CD14-positive monocyte (primary cell): ENCODE measurements around the gene DSCAML1. TPM values are rescaled to one million over a fixed set of nuclear protein-coding genes. Genes with fewer than 3 reads are reported as not detected.

ENCODE experiments used
- DNase-seq, 3 donors: peaks; one replicate each; pipeline ENCODE4 v3.0.0-alpha.2; 2011 to 2022
- H2AFZ ChIP-seq: 2 replicates; pipeline ENCODE4 v1.6.0; 2012; ENCODE audit warnings: mild to moderate bottlenecking, low read depth, low read length, inconsistent platforms; ENCODE audit not compliant: insufficient read depth, poor library complexity, severe bottlenecking
- H3K27ac ChIP-seq, 2 donors: 1 replicate in 1 of 2; 2 replicates in 1 of 2; pipeline ENCODE4 v1.5.1; 2012 to 2013; ENCODE audit warnings: low read length in 2 of 2, control low read depth in 1 of 2, inconsistent platforms in 1 of 2, low read depth in 1 of 2, mild to moderate bottlenecking in 1 of 2
- H3K27me3 ChIP-seq, 2 donors: one replicate each; pipeline versions ENCODE4 v1.6.0 to v1.6.1; 2011 to 2013; ENCODE audit warnings: low read length in 2 of 2; ENCODE audit not compliant: control insufficient read depth in 2 of 2, insufficient read depth in 2 of 2
- H3K36me3 ChIP-seq, 2 donors: replicated peaks in 1 of 2; 1 replicate in 1 of 2; 2 replicates in 1 of 2; pipeline versions ENCODE4 v1.5.1 to v1.6.1; 2012 to 2013; ENCODE audit warnings: low read length in 2 of 2, control low read depth in 1 of 2, inconsistent platforms in 1 of 2, mild to moderate bottlenecking in 1 of 2; ENCODE audit not compliant: insufficient read depth in 2 of 2, control insufficient read depth in 1 of 2
- H3K4me1 ChIP-seq, 2 donors: 1 replicate in 1 of 2; 2 replicates in 1 of 2; pipeline versions ENCODE4 v1.5.1 to v1.6.1; 2012 to 2013; ENCODE audit warnings: low read length in 2 of 2, control low read depth in 1 of 2, inconsistent platforms in 1 of 2, mild to moderate bottlenecking in 1 of 2, moderate library complexity in 1 of 2; ENCODE audit not compliant: insufficient read depth in 2 of 2, control insufficient read depth in 1 of 2
- H3K4me2 ChIP-seq: replicated peaks from 2 replicates; pipeline ENCODE3; 2012; ENCODE audit warnings: low read length, moderate library complexity, mild to moderate bottlenecking; ENCODE audit not compliant: poor library complexity, severe bottlenecking; ENCODE audit errors: extremely low read depth
- H3K4me3 ChIP-seq, 3 experiments: fragments of 200-600 bp in 1 of 3; sonication (generic) in 1 of 3; replicated peaks in 1 of 3; 1 replicate in 2 of 3; 2 replicates in 1 of 3; pipeline ENCODE4 v1.5.1; 2011 to 2013; ENCODE audit warnings: low read length in 3 of 3, mild to moderate bottlenecking in 3 of 3, control low read depth in 2 of 3, low read depth in 2 of 3, inconsistent platforms in 1 of 3, moderate library complexity in 1 of 3
- H3K79me2 ChIP-seq: 2 replicates; pipeline ENCODE4 v1.6.0; 2012; ENCODE audit warnings: mild to moderate bottlenecking, control low read depth, inconsistent platforms, low read length, moderate library complexity; ENCODE audit not compliant: insufficient read depth
- H3K9ac ChIP-seq: 2 replicates; pipeline ENCODE4 v1.6.0; 2017; ENCODE audit warnings: low read length, mild to moderate bottlenecking; ENCODE audit not compliant: insufficient read depth, poor library complexity, severe bottlenecking
- H3K9me3 ChIP-seq, 2 donors: replicated peaks in 1 of 2; 1 replicate in 1 of 2; 2 replicates in 1 of 2; pipeline versions ENCODE4 v1.5.1 to v1.6.1; 2012 to 2013; ENCODE audit warnings: low read length in 2 of 2, control low read depth in 1 of 2; ENCODE audit not compliant: control insufficient read depth in 1 of 2, insufficient read depth in 1 of 2
- H4K20me1 ChIP-seq: 2 replicates; pipeline ENCODE4 v1.6.0; 2012; ENCODE audit warnings: mild to moderate bottlenecking, low read length, control low read depth, moderate library complexity; ENCODE audit not compliant: insufficient read depth
- H3K27ac Mint-ChIP-seq, 7 donors: one replicate each; pipeline ENCODE4 v1.8.0; 2020; ENCODE audit warnings: mild to moderate bottlenecking in 7 of 7, mixed read lengths in 7 of 7, moderate library complexity in 6 of 7, inconsistent platforms in 2 of 7
- H3K27me3 Mint-ChIP-seq, 3 donors: one replicate each; pipeline ENCODE4 v1.8.0; 2021 to 2022; ENCODE audit warnings: low read depth in 3 of 3, mild to moderate bottlenecking in 3 of 3, mixed read lengths in 3 of 3, moderate library complexity in 3 of 3, inconsistent platforms in 1 of 3
- H3K36me3 Mint-ChIP-seq, 2 donors: one replicate each; pipeline ENCODE4 v1.8.0; 2020; ENCODE audit warnings: mixed read lengths in 2 of 2, inconsistent platforms in 1 of 2, mild to moderate bottlenecking in 1 of 2
- H3K4me1 Mint-ChIP-seq: one replicate; pipeline ENCODE4 v1.8.0; 2020; ENCODE audit warnings: mild to moderate bottlenecking, mixed read lengths
- H3K4me3 Mint-ChIP-seq, 2 donors: one replicate each; pipeline ENCODE4 v1.8.0; 2020; ENCODE audit warnings: mild to moderate bottlenecking in 2 of 2, mixed read lengths in 2 of 2, moderate library complexity in 1 of 2
- H3K9me3 Mint-ChIP-seq, 7 donors: one replicate each; pipeline ENCODE4 v1.8.0; 2020 to 2022; ENCODE audit warnings: mixed read lengths in 7 of 7, mild to moderate bottlenecking in 6 of 7, moderate library complexity in 6 of 7, inconsistent platforms in 2 of 7
- CTCF ChIP-seq: fragments of 200-600 bp; IDR thresholded peaks from one replicate; pipeline ENCODE4 v1.8.0; 2022; ENCODE audit warnings: antibody characterized with exemption, mild to moderate bottlenecking
- WGBS: methylation state at CpG from one replicate; pipeline ENCODE4 v1.1.5; 2013; ENCODE audit warnings: missing lambda C conversion rate; ENCODE audit not compliant: insufficient coverage; 5-methylcytosine and 5-hydroxymethylcytosine counted together
- intact Hi-C, 2 donors: fragments of 100-400 bp; cut with micrococcal nuclease; formaldehyde crosslinking; loops; one replicate each; pipeline versions ENCODE4 v1.15.0 to v1.15.1; 2023
- polyA plus RNA-seq, 3 donors: library from polyadenylated mRNA; depleted of rRNA in 1 of 3; unstranded in 2 of 3; stranded (reverse) in 1 of 3; fragments of 300-500 nt in 2 of 3; fragments of >200 nt in 1 of 3; fragmentation: Illumina TruSeq in 2 of 3; gene quantifications; 1 replicate in 2 of 3; 2 replicates in 1 of 3; pipeline ENCODE4 v1.2.3, GENCODE V29; 2012 to 2021

DSCAML1 gene
- polyA plus RNA-seq, 3 donors: not detected

- H3K9me3 ChIP-seq: no peaks in the 10 kb centered on the region
- no peak overlapping the region for H3K4me3 ChIP-seq
- intact Hi-C loops: no loop called here
- no peak overlapping the region for H3K4me2 ChIP-seq
- no peak overlapping the region for H2AFZ ChIP-seq
- no peak for TF ChIP-seq CTCF
- 100% methylated on average over 1 of the region's 9 CpGs for WGBS
- no peak for DNase-seq
- H3K27ac ChIP-seq: no peak overlapping the region
- Mint-ChIP-seq H3K4me3 (no peak overlapping the region), H3K4me1 (peaks cover 5% of the 10 kb centered on the region), H3K36me3 (no peaks in the 10 kb centered on the region), H3K9me3 (peaks cover 0 to 3% (median 0%) of the 10 kb centered on the region in 7 donors), H3K27ac (no peak overlapping the region), H3K27me3 (peaks cover 2 to 3% (median 2%) of the 10 kb centered on the region in 3 donors)
- H3K9ac ChIP-seq: no peak overlapping the region
- no peaks in the 10 kb centered on the region for H3K4me1 ChIP-seq
- no peaks in the 10 kb centered on the region for H4K20me1 ChIP-seq
- H3K79me2 ChIP-seq: no peaks in the 10 kb centered on the region
- no peaks in the 10 kb centered on the region for H3K36me3 ChIP-seq
- no peaks in the 10 kb centered on the region for H3K27me3 ChIP-seq
These were observed 227.1 kb downstream of the DSCAML1 start for GRCh38 chr11:117569911-117570310.

DNA sequence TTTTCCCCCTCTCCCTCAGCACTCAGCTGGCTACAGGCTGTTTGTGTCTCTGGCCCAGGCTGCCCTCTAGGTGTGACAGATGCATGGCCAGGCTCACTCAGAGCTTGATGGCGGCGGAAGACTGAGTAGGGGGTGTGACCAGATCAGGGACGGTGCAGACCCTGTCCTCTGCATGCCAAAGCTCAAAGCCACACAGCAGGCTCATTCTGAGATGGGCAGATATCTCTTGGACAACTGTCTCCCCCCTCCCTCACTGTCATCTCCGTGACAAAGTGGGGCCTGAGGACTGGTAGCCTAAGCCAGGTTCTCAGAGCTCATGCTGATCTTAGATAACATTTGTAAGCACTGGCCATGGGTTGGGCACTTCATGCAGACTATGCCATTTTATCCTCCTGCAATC, 231.3 kb downstream of the DSCAML1 start:
- no peaks in the 10 kb centered on the region for H3K36me3 Mint-ChIP-seq
- no peaks in the 10 kb centered on the region for H3K36me3 ChIP-seq
- intact Hi-C loops: no loop called here
- no peak overlapping the region for H3K4me2 ChIP-seq
- DNase-seq: no peak
- H3K4me3 Mint-ChIP-seq: no peak overlapping the region
- no peaks in the 10 kb centered on the region for H3K9me3 ChIP-seq
- H4K20me1 ChIP-seq: no peaks in the 10 kb centered on the region
- H3K27me3 Mint-ChIP-seq: peaks cover 3 to 4% (median 4%) of the 10 kb centered on the region in 3 donors
- H3K9ac ChIP-seq: no peak overlapping the region
- H3K27ac Mint-ChIP-seq: no peak overlapping the region
- WGBS: 93% methylated on average over 3 of the region's 4 CpGs
- no peak overlapping the region for H3K27ac ChIP-seq
- no peaks in the 10 kb centered on the region for H3K4me1 ChIP-seq
- no peak for TF ChIP-seq CTCF
- H2AFZ ChIP-seq: no peak overlapping the region
- peaks cover 6% of the 10 kb centered on the region for H3K4me1 Mint-ChIP-seq
- H3K79me2 ChIP-seq: no peaks in the 10 kb centered on the region
- H3K27me3 ChIP-seq: no peaks in the 10 kb centered on the region
- H3K9me3 Mint-ChIP-seq: peaks cover 0 to 3% (median 0%) of the 10 kb centered on the region in 7 donors
- no peak overlapping the region for H3K4me3 ChIP-seq
